MV-4-11 (cell line): ENCODE measurements around the gene SFI1.
"Not testable (repeated sequence)": the region's sequence is repeated elsewhere in the genome, so short reads cannot be mapped to it uniquely, and the experiment has no call there.

ENCODE experiments used
- DNase-seq: peaks from one replicate; lab custom pipeline; 2025; lab: John Stamatoyannopoulos, UW

Gene SFI1, protein sequence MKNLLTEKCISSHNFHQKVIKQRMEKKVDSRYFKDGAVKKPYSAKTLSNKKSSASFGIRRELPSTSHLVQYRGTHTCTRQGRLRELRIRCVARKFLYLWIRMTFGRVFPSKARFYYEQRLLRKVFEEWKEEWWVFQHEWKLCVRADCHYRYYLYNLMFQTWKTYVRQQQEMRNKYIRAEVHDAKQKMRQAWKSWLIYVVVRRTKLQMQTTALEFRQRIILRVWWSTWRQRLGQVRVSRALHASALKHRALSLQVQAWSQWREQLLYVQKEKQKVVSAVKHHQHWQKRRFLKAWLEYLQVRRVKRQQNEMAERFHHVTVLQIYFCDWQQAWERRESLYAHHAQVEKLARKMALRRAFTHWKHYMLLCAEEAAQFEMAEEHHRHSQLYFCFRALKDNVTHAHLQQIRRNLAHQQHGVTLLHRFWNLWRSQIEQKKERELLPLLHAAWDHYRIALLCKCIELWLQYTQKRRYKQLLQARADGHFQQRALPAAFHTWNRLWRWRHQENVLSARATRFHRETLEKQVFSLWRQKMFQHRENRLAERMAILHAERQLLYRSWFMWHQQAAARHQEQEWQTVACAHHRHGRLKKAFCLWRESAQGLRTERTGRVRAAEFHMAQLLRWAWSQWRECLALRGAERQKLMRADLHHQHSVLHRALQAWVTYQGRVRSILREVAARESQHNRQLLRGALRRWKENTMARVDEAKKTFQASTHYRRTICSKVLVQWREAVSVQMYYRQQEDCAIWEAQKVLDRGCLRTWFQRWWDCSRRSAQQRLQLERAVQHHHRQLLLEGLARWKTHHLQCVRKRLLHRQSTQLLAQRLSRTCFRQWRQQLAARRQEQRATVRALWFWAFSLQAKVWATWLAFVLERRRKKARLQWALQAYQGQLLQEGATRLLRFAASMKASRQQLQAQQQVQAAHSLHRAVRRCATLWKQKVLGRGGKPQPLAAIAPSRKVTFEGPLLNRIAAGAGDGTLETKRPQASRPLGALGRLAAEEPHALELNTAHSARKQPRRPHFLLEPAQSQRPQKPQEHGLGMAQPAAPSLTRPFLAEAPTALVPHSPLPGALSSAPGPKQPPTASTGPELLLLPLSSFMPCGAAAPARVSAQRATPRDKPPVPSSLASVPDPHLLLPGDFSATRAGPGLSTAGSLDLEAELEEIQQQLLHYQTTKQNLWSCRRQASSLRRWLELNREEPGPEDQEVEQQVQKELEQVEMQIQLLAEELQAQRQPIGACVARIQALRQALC

GRCh38 chr22:31496007-31496734 is at the start of gene SFI1:
SFI1 (plus strand) TSS chr22:31496536; CDS start chr22:31508285, 11,749 bp downstream.
- peak; percentile 95 for DNase-seq

DNA sequence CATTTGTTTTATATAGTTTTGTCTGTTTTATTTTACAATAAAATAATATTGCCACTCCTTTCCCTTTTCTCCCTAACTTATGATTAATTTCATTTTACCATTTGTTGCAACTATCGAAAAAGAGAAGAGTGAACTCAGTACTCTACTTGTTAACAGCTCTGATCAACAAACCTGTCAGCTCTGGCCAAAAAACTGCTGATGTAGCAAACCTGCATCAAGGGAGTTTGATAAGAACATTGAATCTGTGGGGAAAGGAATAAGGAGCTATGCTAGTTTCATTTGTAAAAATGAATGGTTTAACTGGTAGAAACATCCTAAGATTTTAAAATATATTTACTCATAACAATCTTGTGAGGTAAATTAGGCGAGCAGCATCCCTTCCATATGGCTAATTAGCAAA is 49.6 kb upstream of the SFI1 start:
- no peak for DNase-seq

GRCh38 chr22:31447337-31447736 is 49.0 kb upstream of the SFI1 start:
- no peak for DNase-seq

GRCh38 chr22:31448382-31448781 is 48.0 kb upstream of the SFI1 start:
- DNase-seq: no peak

- peak; percentile 80 for DNase-seq
Measured at GRCh38 chr22:31449506-31449905, 46.8 kb upstream of the SFI1 start.

GRCh38 chr22:31451709-31452571 is 44.4 kb upstream of the SFI1 start:
- peak; percentile 29 for DNase-seq

DNA sequence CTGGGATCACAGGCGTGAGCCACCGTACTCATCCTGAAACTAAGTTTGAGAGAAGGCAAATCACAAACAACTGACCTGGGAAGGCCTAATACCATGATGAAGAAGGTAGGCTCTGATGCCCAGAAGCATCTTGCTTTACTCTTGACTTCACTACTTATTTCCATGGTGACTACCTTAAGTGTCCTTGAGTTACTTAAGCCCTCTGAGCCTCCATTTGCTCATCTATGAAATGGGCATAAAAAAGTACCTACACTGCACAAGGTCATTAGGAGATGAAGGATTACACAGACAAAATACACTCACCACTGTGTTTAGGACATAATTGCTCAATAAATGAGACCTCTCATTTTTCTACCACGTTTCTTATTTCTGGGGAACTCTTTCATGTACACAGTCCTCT is 34.6 kb upstream of the SFI1 start:
- DNase-seq: no peak

DNA sequence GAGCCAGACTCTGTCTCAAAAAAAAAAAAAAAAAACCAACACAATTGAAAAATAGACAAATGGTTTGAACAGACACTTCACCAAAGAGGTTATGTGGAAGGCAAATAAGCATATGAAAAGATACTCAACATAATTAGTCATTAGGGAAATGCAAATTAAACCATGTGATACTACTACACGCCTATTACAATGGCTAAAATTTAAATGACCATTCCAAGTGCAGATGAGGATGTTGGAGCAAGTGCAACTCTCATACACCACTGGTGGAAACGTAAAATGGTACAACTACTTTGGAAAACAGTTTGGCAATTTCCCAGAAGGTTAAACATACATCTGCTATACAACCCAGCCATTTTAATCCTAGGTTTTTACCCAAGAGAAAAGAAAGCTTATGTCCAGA is 31.0 kb upstream of the SFI1 start:
- no peak for DNase-seq

DNA sequence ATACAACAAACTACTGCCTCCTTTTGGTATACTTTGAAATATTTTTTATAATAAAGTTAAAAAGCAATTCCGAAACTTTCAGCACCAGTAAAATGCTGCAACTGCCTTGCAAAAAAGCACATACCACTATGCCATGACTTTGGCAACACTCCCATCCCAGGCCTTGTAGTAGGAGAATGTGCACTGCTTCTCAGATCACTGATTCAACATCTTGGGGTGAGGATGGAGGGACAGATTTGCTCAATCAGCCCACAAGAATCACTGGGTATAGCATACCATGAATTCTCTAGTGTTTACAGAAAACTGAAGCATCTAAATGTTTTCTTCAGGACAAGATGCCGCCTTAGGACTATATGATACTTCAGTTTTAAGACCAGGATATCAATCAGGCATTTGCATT is 21.6 kb upstream of the SFI1 start:
- no peak for DNase-seq

GRCh38 chr22:31475800-31476199 is 20.5 kb upstream of the SFI1 start:
- no peak for DNase-seq

GRCh38 chr22:31477329-31477728 is 19.0 kb upstream of the SFI1 start:
- DNase-seq: no peak

DNA sequence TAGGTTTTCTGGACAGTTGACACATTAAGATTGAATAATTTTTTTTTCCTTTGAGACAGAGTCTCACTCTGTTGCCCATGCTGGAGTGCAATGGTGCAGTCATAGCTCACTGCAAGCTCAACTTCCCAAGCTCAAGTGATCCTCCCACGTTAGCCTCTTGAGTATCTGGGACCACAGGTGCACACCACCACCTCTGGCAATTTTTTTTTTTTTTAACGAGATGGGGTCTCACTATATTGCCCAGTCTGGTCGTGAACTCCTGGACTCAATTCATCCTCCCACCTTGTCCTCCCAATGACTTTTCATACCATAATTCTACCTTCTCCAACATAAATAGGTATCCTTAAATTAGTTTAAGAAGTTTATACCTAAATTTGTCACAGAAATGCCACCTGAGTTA is 15.2 kb upstream of the SFI1 start:
- DNase-seq: no peak

DNA sequence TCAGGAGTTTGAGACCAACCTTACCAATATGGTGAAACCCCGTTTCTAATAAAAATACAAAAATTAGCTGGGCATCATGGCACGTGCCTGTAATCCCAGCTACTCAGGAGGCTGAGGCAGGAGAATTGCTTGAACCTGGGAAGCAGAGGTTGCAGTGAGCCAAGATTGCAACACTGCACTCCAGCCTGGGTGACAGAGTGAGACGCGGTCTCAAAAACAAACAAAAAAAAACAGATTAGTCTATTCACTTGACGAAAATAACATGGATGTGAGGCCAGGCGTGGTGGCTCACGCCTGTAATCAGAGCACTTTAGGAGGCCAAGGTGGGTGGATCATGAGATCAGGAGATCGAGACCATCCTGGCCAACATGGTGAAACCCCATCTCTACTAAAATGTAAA is 13.9 kb upstream of the SFI1 start:
- DNase-seq: not testable (repeated sequence)

DNA sequence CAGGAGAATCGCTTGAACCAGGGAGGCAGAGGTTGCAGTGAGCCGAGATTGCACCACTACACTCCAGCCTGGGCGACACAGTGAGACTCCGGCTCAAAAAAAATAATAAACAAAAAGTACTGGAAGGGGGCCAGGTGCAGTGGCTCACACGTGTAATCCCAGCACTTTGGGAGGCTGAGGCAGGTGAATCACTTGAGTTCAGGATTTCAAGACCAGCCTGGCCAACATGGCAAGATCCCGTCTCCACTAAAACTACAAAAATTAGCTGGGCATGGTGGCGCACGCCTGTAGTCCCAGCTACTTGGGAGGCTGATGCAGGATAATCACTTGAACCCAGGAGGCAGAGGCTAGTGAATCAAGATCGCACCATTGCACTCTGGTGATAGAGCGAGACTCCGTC is 10.0 kb upstream of the SFI1 start:
- DNase-seq: not testable (repeated sequence)

GRCh38 chr22:31486951-31487350 is 9.4 kb upstream of the SFI1 start:
- DNase-seq: no peak

- DNase-seq: no peak
Measured at GRCh38 chr22:31488346-31488883, 7.9 kb upstream of the SFI1 start.

DNA sequence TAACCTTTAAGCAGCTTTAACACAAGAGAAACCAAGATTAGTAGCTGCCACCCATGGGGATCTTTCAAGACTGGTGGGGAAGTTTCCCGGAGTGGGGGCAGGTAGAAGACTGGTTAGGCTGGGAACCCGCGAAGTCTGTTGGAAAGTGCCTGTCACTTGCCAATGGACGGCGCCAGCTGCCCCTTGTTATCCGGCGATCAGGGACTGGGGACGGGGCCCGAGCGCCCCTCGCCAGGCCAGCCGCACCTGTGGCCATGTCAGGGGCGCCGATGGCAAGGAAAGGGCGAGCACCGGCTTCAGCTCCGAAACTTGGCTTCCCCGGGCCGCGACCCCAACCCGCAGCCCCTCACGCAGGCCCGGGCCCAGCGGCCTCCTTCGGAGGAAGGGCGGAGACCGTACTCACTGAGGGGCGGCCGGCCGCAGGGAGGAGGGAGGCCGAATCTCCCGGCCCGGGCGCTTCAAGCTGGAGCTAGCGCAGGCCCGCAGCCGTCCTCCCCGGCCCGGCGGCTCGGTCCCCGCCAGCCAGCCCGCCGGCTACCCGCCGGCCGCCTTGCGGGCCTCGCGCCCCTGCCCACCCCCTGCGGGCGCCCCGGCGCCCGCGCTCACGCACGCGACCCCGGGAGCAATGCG is 7.2 kb upstream of the SFI1 start:
- peak; percentile 12 for DNase-seq

DNA sequence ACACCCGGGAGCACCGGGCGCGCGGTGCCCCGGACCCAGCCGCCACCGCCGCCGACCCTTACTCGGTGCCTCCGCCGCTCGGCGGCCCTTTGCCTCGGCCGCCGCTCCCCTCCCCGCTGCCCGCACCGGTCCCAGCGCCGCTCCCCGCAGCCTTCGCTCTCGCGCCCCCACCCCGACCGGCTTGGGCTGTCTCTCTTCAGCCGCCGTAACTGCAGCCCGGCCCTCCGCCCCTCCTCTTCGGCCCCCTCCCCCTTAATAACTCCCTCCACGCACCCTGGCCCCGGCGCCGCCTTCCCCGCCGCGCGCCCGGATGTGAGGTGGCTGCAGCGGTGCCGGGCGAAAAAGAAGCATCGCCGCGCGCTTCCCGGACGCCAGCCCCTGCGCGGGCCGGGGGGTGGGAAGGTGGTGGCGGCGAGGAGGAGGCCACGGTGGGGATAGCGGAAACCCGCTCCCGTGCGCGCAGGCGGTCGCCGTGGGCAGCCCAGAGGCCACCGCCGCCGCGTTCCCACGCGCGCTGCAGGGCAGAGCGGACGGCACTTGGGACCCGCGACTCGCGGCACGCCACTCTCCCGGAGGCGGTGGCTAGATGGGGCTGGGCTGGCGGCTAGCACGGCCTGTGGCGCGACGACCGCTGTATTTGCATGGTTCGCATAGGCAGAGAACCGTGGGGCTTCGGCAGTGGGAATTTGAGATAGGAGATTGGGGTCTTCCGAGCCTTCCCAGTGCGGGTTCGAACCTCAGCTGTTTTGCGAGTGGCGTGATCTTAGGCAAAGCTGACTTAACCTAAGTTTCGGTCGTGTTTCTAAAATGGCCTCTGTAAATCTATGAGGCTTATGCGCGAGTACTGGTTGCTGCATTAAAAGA is 6.5 kb upstream of the SFI1 start, which contains the start of gene EIF4ENIF1:
Gene EIF4ENIF1, minus strand, starts transcription at position 211 of the 864 bp plus-strand sequence. CDS start 1,124 bp downstream, outside the sequence.
- DNase-seq: peak; percentile 65

DNA sequence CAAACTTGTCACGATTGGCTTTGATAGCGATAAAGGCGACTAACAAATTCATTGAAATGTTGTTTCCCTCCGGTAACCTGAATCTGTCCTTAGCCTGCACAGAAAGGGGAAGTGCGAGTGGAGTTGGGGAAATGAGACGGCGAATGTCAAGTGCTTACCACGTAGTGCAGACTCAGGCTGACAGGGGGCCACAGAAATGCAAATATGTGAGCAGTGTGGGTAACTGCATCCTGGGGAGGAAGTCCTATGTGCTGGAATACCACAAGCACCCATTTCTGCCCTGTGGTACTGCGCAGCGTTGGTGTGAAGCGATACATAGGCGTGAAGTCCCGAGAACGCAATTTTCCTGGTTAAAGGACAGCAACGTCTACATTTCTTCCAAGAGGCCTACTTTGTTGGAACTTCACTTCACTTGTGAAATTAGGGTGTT is 5.8 kb upstream of the SFI1 start:
- peak; percentile 97 for DNase-seq
